GM18517 (cell line): Measurements from ENCODE around the gene NFKB1.

Experiments
- ATAC-seq: cut with Tn5 transposase; IDR thresholded peaks from one replicate; pipeline ENCODE4 v1.9.1; 2021; ENCODE audit warnings: mild to moderate bottlenecking, moderate library complexity; ENCODE audit not compliant: unreplicated experiment

NFKB1 gene

GRCh38 chr4:102527695-102528283 lies 26.6 kb downstream of the NFKB1 start:
- no peak for ATAC-seq

- ATAC-seq: no peak
These were observed 28.8 kb downstream of the NFKB1 start for GRCh38 chr4:102529977-102530376.

- ATAC-seq: no peak
These were observed 29.8 kb downstream of the NFKB1 start for GRCh38 chr4:102530986-102531385.

GRCh38 chr4:102531462-102531861 lies 30.3 kb downstream of the NFKB1 start:
- no peak for ATAC-seq

- ATAC-seq: no peak
These were observed 32.2 kb downstream of the NFKB1 start for GRCh38 chr4:102533348-102533747.

GRCh38 chr4:102533904-102534303 lies 32.7 kb downstream of the NFKB1 start:
- no peak for ATAC-seq

GRCh38 chr4:102534845-102535244 lies 33.7 kb downstream of the NFKB1 start:
- ATAC-seq: no peak

- peak; percentile 66 for ATAC-seq
These were observed 34.4 kb downstream of the NFKB1 start for GRCh38 chr4:102535398-102536082.

- no peak for ATAC-seq
These were observed 35.6 kb downstream of the NFKB1 start for GRCh38 chr4:102536768-102537167.

- ATAC-seq: no peak
These were observed 36.1 kb downstream of the NFKB1 start for GRCh38 chr4:102537269-102537668.

- ATAC-seq: no peak
These were observed 40.5 kb downstream of the NFKB1 start for GRCh38 chr4:102541697-102542096.

GRCh38 chr4:102543030-102543928 lies 42.1 kb downstream of the NFKB1 start:
- peak; percentile 89 for ATAC-seq

GRCh38 chr4:102546635-102547034 lies 45.5 kb downstream of the NFKB1 start:
- no peak for ATAC-seq

GRCh38 chr4:102547973-102548372 lies 46.8 kb downstream of the NFKB1 start:
- no peak for ATAC-seq

GRCh38 chr4:102551958-102552565 lies 50.9 kb downstream of the NFKB1 start:
- ATAC-seq: no peak

GRCh38 chr4:102552781-102553180 lies 51.6 kb downstream of the NFKB1 start:
- ATAC-seq: no peak

GRCh38 chr4:102553982-102554381 lies 52.8 kb downstream of the NFKB1 start:
- no peak for ATAC-seq

- ATAC-seq: no peak
These were observed 53.3 kb downstream of the NFKB1 start for GRCh38 chr4:102554482-102554881.

GRCh38 chr4:102554992-102555391 lies 53.8 kb downstream of the NFKB1 start:
- no peak for ATAC-seq

GRCh38 chr4:102557636-102558035 lies 56.5 kb downstream of the NFKB1 start:
- ATAC-seq: no peak

GRCh38 chr4:102560115-102560514 lies 59.0 kb downstream of the NFKB1 start:
- no peak for ATAC-seq
